IPS DF 19.7 (cell line): ENCODE data around the gene EIF2AK2.
A peak's percentile ranks its signal among the peaks of the same experiment; 100 is the strongest.

Experiments used
- DNase-seq: peaks from one replicate; pipeline ENCODE4 v3.0.0-alpha.2; 2013; ENCODE audit warnings: low read depth, low spot score

EIF2AK2 gene

DNA sequence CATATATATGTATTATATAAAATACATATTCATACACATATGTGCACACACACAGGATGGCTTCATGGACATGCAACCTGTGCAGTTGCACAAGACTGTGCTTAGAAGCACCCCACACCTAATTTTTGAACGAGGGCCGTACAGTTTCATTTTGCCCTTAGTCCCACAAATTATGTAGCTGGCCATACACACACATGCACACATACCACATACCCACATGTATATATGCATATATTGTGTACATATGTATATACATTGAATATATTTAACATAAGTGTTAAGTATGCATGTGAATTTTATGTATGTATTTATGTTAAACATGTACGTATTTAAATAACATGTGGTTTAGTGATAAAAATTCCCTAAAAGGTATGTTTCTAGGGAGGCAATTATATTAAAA lies 54.2 kb downstream of the EIF2AK2 start:
- DNase-seq, result no peak

DNA sequence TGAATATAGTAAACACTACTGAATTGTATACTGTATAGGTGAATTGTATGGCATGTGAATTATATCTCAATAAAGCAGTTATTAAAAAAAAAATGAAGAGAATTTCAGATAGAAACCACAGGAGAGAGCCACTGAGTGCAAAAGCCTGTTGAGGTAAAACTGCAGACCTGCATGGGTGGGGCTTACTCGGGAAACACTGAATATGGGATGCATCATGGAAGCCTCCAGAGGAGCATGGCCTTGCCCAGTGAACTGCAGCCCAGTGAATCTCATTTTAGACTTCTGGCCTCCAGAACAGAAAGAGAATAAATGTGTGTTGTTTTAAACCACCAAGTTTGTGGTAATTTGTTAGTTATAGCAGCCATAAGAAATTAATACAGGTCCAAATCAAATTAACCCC lies 56.7 kb downstream of the EIF2AK2 start:
- DNase-seq, result no peak

DNA sequence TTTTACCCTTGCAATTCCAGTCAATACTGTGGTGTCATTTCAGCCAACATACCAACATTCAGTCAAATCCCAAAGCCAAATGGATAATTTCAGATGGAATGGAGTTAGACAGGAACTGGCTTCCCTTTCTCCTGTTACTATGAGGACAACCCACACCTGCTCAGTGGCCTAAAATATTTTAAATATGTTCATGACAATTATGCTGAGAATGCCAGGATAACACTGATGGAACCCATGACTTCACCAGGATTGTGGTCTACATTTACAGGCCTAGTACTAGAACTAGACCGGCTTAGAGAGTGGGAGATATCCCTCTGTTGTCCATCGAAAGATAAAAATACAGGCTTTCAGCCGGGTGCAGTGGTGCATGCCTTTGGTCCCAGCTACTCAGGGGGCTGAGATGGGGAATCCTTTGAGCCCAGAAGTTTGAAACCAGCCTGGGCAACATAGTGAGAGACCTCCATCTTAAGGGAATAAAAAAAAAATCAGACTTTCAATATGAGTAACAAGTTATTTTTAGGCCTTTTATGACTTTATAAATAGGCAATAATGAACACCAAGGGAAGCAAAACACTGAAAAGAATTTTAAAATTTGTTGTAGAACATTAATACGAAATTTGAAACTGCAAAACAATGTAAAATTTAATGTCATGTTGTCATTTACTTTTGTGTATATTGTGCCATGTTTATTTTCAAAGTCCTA lies 58.2 kb downstream of the EIF2AK2 start:
- no peak for DNase-seq

DNA sequence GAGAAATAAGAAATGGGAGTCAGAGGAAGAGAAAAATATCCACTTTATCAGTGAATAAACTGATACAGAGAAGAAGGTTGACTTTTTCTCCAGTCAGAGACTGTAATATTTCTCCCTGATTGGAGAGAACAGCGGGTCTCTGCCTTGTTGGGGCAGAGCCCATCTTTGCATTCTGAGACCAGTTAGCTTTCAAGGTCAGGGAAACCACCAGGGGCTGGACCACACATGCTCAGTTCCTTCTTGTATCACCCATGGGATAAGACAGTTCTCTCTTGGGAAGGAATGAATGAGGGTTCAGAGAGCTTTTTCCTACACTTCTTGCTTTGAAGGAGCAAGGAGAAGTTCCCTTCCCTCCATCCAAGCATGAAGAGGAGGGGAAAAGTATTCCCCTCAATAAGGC lies 60.2 kb downstream of the EIF2AK2 start:
- no peak for DNase-seq

DNA sequence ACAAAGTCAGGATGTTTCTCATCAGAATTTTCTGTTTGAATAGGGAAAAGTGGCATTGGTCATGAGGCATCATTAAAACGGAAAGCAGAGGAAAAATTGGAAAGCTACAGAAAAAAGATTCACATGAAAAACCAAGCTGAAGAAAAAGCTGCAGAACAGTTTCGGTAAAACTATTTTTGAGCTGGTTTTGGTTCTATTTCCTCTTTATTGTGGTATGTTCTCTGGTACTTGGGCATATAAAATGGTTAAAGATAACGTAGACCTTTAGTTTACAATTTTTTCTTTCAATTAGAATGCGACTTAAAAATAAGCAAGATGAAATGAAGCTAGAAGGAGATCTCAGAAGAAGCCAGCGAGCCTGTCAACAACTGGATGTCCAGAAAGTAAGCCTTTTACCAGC lies 64.9 kb downstream of the EIF2AK2 start:
- no peak for DNase-seq

DNA sequence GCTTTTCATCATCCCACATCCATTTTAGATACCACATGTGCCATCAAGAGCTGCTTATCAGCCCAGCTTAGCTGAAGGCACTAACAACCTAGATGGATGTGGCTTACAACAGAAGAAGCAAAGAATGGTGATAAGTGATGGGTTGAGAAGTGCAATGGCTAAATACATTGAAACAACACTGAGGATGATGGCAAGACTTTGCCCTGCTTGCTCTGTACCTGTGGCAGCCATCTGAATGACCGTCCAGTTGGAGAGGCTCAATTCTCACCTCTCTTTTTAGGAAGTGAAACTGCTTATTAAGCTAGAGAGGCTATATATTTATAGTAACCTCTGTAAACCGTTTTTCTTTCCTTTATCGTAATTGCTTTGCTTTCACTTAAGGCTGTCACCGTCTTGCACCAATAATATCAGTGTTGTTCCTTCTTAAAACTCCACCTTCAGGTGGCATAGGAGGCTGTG lies 66.7 kb downstream of the EIF2AK2 start:
- DNase-seq, result no peak

DNA sequence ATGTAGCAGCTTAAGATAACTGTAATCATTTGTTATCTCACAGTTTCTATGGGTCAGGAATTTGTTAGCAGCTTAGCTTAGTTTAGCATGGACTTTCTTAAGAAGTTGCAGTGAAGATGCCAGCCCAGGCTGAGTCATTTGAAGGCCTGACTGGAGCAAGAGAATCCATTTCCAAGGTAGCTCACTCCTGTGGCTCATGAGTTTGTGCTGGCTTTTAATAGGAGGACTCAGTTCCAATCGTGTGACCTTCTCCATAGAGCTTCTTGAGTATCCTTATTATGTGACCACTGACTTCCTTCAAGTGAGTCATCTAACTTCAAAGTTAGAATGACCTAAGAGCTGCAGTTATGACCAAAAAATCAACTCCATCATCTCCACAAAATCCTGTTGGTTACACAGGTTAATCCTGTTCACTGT lies 71.0 kb downstream of the EIF2AK2 start:
- no peak for DNase-seq

DNA sequence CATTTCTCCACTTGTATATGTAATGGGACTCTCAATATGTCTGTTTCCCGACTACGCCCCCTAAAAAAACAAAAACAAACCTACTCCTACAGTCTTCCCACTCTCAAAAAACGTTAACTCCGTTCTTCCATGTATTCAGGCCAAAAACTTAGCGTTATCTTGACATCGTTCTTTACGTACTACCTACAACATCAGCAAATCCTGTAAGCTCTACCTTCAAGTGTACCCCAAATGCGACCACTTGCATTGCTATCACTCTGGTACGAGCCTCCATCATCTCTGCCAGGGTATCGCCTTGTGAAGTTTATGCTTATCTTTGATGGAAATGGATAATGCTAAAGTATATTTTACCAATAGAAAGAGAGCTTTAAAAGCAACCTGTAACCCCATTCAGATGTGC lies 72.0 kb downstream of the EIF2AK2 start:
- DNase-seq, result no peak

DNA sequence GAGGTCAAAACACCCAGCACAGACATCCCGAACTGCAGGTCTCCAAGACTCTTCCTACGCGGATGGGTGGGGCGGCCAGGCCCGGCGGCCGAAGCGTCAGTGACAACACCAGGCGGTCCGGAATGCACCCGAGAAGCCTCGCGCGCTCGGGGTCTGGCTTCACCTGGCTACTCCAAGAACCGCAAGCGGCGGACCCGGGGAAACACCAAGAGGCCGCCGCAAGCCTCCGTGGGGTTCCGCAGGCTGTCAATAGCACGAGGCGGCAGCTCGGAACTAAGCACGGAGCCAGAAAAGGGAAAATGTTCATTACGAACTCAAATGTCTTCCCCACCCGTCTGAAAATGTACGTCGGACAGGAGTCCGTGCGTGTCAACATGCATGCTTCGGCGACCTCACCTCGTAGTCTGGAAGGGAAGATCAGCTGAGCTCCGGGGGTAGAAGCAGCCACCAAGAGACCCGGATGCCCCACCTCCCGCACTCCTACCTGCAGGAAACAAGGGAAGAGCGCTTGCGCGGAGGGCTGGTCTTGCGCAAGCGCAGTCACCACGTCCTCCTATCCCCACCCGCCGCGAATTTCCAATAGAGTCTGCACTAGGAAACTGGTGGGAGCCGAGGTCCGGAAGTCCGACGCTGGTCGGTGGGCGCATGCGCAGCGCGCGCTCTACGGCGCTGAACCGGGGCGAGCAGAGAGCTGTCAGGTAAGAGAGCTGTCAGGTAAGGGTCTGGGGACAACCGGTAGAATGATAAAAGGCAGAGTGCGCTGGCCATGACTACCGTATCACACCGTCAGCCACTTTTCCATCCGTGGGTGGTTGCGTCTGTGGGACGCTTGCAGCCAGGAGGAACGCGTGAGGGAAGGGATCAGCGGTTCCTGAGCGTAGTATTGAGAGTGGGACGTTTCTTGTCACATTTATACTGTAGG lies 72.6 kb downstream of the EIF2AK2 start, which contains the start of the genes GPATCH11 and HEATR5B:
Gene GPATCH11, plus strand, starts transcription at position 646 of the 922 bp plus-strand sequence. CDS start 3,864 bp downstream, outside the sequence.
Gene HEATR5B, minus strand, starts transcription at position 500 of the 922 bp plus-strand sequence. CDS start 958 bp downstream, outside the sequence.
- peak; percentile 92 for DNase-seq

DNA sequence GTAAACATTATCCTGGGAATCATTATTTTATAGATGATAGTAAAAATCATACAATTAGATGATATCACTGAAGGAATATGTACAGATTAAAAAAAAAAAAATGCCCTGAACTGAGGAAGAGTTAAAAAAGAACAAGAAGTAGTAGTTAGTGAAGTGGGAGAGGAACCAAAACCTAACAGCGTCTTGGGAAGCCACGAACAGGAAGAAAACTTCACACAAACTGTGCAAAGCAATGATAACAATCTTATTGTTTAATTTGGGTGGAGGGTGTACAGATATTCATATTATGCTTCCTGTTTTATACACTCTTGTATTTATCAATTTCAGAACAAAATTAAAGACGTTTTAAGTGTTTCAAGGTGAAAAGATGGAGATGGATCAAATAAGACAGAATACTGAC lies 76.1 kb downstream of the EIF2AK2 start:
- no peak for DNase-seq

DNA sequence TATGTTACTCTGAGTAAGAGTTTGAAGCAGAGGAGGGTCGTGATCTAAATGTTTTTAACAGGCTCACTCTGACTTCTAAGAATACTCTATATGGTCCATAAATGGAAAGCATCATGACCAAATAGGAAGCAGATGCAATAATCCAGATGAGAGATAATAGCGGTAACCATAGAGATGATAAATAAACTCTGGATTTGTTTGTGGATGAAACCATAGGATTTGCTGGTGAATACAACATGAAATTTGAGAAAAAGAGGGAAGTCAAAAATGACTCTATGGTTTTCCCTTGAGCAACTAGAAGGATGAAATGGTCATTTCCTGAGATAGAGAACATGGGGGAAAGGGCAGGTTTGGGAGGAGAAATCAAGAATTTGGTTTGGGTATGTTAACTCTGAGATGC lies 76.5 kb downstream of the EIF2AK2 start:
- DNase-seq, result no peak

DNA sequence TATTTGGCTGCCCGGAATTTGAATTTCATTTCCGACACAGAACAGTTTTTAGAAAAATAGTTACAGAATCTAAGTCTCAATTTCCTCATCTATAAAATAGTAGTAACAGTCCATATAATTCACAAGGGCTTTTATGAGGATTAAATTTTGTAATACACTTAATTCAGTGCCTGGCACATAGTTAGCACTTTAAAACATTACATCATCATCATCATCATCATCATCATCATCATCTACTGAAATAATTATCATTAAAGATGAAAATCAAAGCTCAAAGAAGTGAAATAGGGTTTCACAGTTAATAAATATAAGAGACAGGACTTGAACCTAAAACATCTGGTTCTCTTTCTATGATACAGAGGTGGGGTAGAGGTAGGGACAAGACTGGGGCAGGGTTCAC lies 85.8 kb downstream of the EIF2AK2 start:
- no peak for DNase-seq

DNA sequence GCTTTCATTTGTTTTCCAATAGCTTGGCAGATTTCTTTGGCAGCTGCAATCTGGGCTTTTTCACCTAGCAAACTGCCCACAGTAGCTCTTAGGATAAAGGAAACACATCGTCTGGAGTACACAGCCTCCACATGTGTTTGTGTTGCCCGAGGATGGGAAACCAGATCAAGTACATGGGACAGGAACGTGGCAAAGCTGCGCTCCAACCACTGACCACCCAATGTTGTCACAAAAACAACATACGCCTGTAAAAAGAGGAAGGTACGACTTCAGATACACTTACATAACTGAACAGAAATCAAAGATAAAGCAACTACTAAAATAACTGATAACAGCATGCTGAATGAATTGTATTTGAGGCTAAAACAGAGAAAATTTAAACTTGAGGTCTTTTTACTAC lies 88.1 kb downstream of the EIF2AK2 start:
- DNase-seq, result no peak

DNA sequence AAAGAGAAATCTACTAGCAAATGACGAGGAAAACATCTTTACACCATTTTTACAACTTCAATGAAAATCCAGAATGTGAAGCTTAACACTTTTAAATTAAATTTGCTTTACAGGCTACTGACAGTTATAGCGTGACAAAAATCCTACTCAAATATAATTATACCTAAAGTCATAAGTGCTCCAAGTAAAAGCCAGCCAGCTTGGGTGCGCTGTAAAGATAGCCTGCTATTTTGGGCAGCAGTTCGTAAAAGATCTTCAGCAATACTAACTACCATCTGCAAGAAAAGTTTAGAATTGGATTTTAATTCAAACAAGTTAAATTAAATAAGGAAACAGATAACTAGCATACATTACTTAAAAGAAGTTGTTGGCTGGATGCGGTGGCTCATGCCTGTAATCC lies 95.0 kb downstream of the EIF2AK2 start:
- DNase-seq, result no peak

DNA sequence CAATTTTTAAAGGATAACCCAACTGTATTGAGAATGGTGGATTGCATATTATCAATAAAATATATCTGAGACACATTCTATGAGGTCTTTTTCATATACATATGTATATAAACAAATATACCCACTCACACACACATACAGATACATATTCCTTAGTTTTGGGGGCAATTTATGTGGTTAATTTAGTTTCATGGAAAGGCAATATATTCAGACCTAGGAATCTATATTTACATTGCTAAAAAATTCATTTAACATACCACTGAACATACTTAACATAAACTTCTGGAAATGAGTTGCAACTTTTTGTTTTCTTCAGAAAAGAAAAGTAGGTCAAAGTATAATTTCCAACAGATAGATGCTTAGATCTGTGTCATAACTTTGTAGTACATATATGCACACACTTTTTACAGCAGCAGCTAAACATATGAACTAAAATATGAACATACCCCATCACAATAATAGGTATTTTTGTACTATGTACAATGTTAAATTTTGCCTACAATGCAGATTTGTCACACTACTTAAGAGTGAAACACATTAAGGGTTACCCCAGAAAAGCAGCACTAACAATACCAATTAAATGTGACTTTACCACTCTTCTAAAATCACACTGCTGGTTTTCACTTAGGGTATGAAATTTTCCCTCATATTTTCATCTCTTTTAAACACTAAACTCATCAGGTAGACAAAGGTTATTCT lies 95.6 kb downstream of the EIF2AK2 start:
- no peak for DNase-seq

DNA sequence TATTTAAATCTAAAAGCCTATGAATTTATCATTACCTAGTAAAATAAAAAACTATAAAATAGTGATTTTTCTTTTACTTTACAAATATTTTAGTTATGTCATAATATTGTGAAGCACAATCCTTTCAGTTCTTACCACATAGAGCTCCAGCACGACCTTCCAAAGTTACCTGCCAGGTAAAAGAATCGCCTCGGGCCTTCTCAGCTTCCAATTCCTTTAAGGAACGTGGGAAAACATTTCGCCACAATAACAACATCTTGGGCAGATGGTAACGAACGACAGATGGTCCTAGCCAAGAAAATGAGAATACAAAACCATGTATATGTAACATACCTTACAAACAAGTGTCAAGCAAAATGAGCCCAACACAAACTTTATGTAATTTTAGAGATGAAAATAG lies 96.3 kb downstream of the EIF2AK2 start:
- DNase-seq, result no peak

DNA sequence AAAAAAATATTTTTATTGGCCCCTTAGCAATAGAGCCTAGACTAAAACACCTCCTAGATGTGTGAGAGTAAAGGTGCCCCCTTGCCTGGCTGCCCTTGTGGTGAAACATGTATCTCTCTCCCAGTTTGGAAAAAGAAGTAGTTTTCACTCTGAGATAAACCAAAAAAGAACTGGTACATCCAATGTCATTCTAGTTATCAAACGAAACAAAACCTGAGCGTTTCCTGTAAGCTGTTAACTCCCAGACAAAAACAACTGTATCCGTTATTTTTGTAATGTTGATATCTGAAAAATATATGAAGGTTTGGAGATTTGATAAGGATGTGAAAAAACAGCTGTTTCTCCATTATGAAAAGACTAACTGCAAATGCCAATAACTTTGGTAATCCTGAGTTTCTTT lies 96.9 kb downstream of the EIF2AK2 start:
- no peak for DNase-seq

DNA sequence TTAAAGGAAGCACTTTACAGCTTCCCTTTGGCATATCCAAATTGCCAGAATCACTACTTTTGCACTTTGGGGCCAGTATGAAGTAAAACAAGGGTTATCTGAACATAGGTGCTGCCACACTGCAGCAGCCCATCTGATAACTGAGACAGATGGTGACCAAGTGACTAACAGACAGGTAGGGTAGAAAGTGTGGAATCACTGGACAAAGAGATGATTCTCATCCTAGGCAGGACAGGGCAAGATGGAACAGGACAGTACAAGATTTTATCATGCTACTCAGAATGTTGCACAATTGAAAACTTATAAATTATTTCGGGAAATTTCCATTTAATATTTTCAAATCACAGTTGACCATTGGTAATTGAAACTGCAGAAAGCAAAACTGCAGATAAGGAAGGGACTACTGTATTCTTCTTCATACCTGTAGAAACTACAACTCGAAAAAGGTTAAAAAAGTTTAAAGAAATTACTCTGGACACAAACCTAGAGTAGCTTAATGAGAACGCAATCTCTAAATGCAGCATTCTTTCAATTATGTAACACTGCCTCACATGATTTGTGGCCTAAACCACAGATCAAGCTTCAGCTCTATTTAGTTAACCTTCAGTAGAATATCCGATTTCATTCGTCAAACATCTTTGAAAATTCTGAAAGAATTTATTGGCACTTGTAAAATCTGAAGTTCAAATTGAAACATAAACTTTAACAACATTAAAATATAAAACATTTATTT lies 104.0 kb downstream of the EIF2AK2 start:
- no peak for DNase-seq
